CD14-positive monocyte (primary cell): Measurements from ENCODE around the gene FAM241B. TPM values are rescaled to one million over a fixed set of nuclear protein-coding genes. Genes with fewer than 3 reads are reported as not detected.

Experiments used
- DNase-seq, 3 donors: peaks; one replicate each; pipeline ENCODE4 v3.0.0-alpha.2; 2011 to 2022
- H2AFZ ChIP-seq: 2 replicates; pipeline ENCODE4 v1.6.0; 2012; ENCODE audit warnings: mild to moderate bottlenecking, low read depth, low read length, inconsistent platforms; ENCODE audit not compliant: insufficient read depth, poor library complexity, severe bottlenecking
- H3K27ac ChIP-seq, 2 donors: 1 replicate in 1 of 2; 2 replicates in 1 of 2; pipeline ENCODE4 v1.5.1; 2012 to 2013; ENCODE audit warnings: low read length in 2 of 2, control low read depth in 1 of 2, inconsistent platforms in 1 of 2, low read depth in 1 of 2, mild to moderate bottlenecking in 1 of 2
- H3K27me3 ChIP-seq, 2 donors: one replicate each; pipeline versions ENCODE4 v1.6.0 to v1.6.1; 2011 to 2013; ENCODE audit warnings: low read length in 2 of 2; ENCODE audit not compliant: control insufficient read depth in 2 of 2, insufficient read depth in 2 of 2
- H3K36me3 ChIP-seq, 2 donors: replicated peaks in 1 of 2; 1 replicate in 1 of 2; 2 replicates in 1 of 2; pipeline versions ENCODE4 v1.5.1 to v1.6.1; 2012 to 2013; ENCODE audit warnings: low read length in 2 of 2, control low read depth in 1 of 2, inconsistent platforms in 1 of 2, mild to moderate bottlenecking in 1 of 2; ENCODE audit not compliant: insufficient read depth in 2 of 2, control insufficient read depth in 1 of 2
- H3K4me1 ChIP-seq, 2 donors: 1 replicate in 1 of 2; 2 replicates in 1 of 2; pipeline versions ENCODE4 v1.5.1 to v1.6.1; 2012 to 2013; ENCODE audit warnings: low read length in 2 of 2, control low read depth in 1 of 2, inconsistent platforms in 1 of 2, mild to moderate bottlenecking in 1 of 2, moderate library complexity in 1 of 2; ENCODE audit not compliant: insufficient read depth in 2 of 2, control insufficient read depth in 1 of 2
- H3K4me2 ChIP-seq: replicated peaks from 2 replicates; pipeline ENCODE3; 2012; ENCODE audit warnings: low read length, moderate library complexity, mild to moderate bottlenecking; ENCODE audit not compliant: poor library complexity, severe bottlenecking; ENCODE audit errors: extremely low read depth
- H3K4me3 ChIP-seq, 3 experiments: fragments of 200-600 bp in 1 of 3; sonication (generic) in 1 of 3; replicated peaks in 1 of 3; 1 replicate in 2 of 3; 2 replicates in 1 of 3; pipeline ENCODE4 v1.5.1; 2011 to 2013; ENCODE audit warnings: low read length in 3 of 3, mild to moderate bottlenecking in 3 of 3, control low read depth in 2 of 3, low read depth in 2 of 3, inconsistent platforms in 1 of 3, moderate library complexity in 1 of 3
- H3K79me2 ChIP-seq: 2 replicates; pipeline ENCODE4 v1.6.0; 2012; ENCODE audit warnings: mild to moderate bottlenecking, control low read depth, inconsistent platforms, low read length, moderate library complexity; ENCODE audit not compliant: insufficient read depth
- H3K9ac ChIP-seq: 2 replicates; pipeline ENCODE4 v1.6.0; 2017; ENCODE audit warnings: low read length, mild to moderate bottlenecking; ENCODE audit not compliant: insufficient read depth, poor library complexity, severe bottlenecking
- H3K9me3 ChIP-seq, 2 donors: replicated peaks in 1 of 2; 1 replicate in 1 of 2; 2 replicates in 1 of 2; pipeline versions ENCODE4 v1.5.1 to v1.6.1; 2012 to 2013; ENCODE audit warnings: low read length in 2 of 2, control low read depth in 1 of 2; ENCODE audit not compliant: control insufficient read depth in 1 of 2, insufficient read depth in 1 of 2
- H4K20me1 ChIP-seq: 2 replicates; pipeline ENCODE4 v1.6.0; 2012; ENCODE audit warnings: mild to moderate bottlenecking, low read length, control low read depth, moderate library complexity; ENCODE audit not compliant: insufficient read depth
- H3K27ac Mint-ChIP-seq, 7 donors: one replicate each; pipeline ENCODE4 v1.8.0; 2020; ENCODE audit warnings: mild to moderate bottlenecking in 7 of 7, mixed read lengths in 7 of 7, moderate library complexity in 6 of 7, inconsistent platforms in 2 of 7
- H3K27me3 Mint-ChIP-seq, 3 donors: one replicate each; pipeline ENCODE4 v1.8.0; 2021 to 2022; ENCODE audit warnings: low read depth in 3 of 3, mild to moderate bottlenecking in 3 of 3, mixed read lengths in 3 of 3, moderate library complexity in 3 of 3, inconsistent platforms in 1 of 3
- H3K36me3 Mint-ChIP-seq, 2 donors: one replicate each; pipeline ENCODE4 v1.8.0; 2020; ENCODE audit warnings: mixed read lengths in 2 of 2, inconsistent platforms in 1 of 2, mild to moderate bottlenecking in 1 of 2
- H3K4me1 Mint-ChIP-seq: one replicate; pipeline ENCODE4 v1.8.0; 2020; ENCODE audit warnings: mild to moderate bottlenecking, mixed read lengths
- H3K4me3 Mint-ChIP-seq, 2 donors: one replicate each; pipeline ENCODE4 v1.8.0; 2020; ENCODE audit warnings: mild to moderate bottlenecking in 2 of 2, mixed read lengths in 2 of 2, moderate library complexity in 1 of 2
- H3K9me3 Mint-ChIP-seq, 7 donors: one replicate each; pipeline ENCODE4 v1.8.0; 2020 to 2022; ENCODE audit warnings: mixed read lengths in 7 of 7, mild to moderate bottlenecking in 6 of 7, moderate library complexity in 6 of 7, inconsistent platforms in 2 of 7
- CTCF ChIP-seq: fragments of 200-600 bp; IDR thresholded peaks from one replicate; pipeline ENCODE4 v1.8.0; 2022; ENCODE audit warnings: antibody characterized with exemption, mild to moderate bottlenecking
- WGBS: methylation state at CpG from one replicate; pipeline ENCODE4 v1.1.5; 2013; ENCODE audit warnings: missing lambda C conversion rate; ENCODE audit not compliant: insufficient coverage; 5-methylcytosine and 5-hydroxymethylcytosine counted together
- intact Hi-C, 2 donors: fragments of 100-400 bp; cut with micrococcal nuclease; formaldehyde crosslinking; loops; one replicate each; pipeline versions ENCODE4 v1.15.0 to v1.15.1; 2023
- polyA plus RNA-seq, 3 donors: library from polyadenylated mRNA; depleted of rRNA in 1 of 3; unstranded in 2 of 3; stranded (reverse) in 1 of 3; fragments of 300-500 nt in 2 of 3; fragments of >200 nt in 1 of 3; fragmentation: Illumina TruSeq in 2 of 3; gene quantifications; 1 replicate in 2 of 3; 2 replicates in 1 of 3; pipeline ENCODE4 v1.2.3, GENCODE V29; 2012 to 2021

Gene FAM241B
- polyA plus RNA-seq, 3 donors = not detected

GRCh38 chr10:69588358-69588757, 41.7 kb upstream of the FAM241B start:
- peaks cover 0 to 8% (median 0%) of the 10 kb centered on the region in 7 donors for H3K9me3 Mint-ChIP-seq
- Histone ChIP-seq H3K27me3 (peaks cover 5 to 15% of the 10 kb centered on the region in 2 donors), H3K79me2 (no peaks in the 10 kb centered on the region), H3K4me1 (no peaks in the 10 kb centered on the region), H3K4me3 (no peak overlapping the region), H3K36me3 (no peaks in the 10 kb centered on the region), H3K4me2 (no peak overlapping the region), H2AFZ (no peak overlapping the region), H3K9me3 (no peaks in the 10 kb centered on the region), H3K27ac (no peak overlapping the region), H4K20me1 (no peaks in the 10 kb centered on the region), H3K9ac (no peak overlapping the region)
- intact Hi-C loops = no loop called here
- H3K4me1 Mint-ChIP-seq = no peaks in the 10 kb centered on the region
- no peak for TF ChIP-seq CTCF
- H3K4me3 Mint-ChIP-seq = no peak overlapping the region
- WGBS = 17% methylated on average over 1 of the region's 3 CpGs
- no peak for DNase-seq
- no peak overlapping the region for H3K27ac Mint-ChIP-seq
- H3K27me3 Mint-ChIP-seq = peaks cover 5 to 16% (median 8%) of the 10 kb centered on the region in 3 donors
- no peaks in the 10 kb centered on the region for H3K36me3 Mint-ChIP-seq

GRCh38 chr10:69600761-69601330, 29.2 kb upstream of the FAM241B start:
- Mint-ChIP-seq H3K27ac (no peak overlapping the region), H3K36me3 (no peaks in the 10 kb centered on the region), H3K27me3 (peaks cover 6 to 27% (median 11%) of the 10 kb centered on the region in 3 donors), H3K9me3 (peaks cover 0 to 6% (median 3%) of the 10 kb centered on the region in 7 donors), H3K4me3 (no peak overlapping the region), H3K4me1 (no peaks in the 10 kb centered on the region)
- no peak overlapping the region for H3K9ac ChIP-seq
- no peaks in the 10 kb centered on the region for H3K79me2 ChIP-seq
- 89% methylated on average over 5 of the region's 5 CpGs for WGBS
- TF ChIP-seq CTCF = no peak
- H3K27me3 ChIP-seq = peaks cover 4 to 9% of the 10 kb centered on the region in 2 donors
- intact Hi-C loops = no loop called here
- H3K9me3 ChIP-seq = peaks cover 0 to 4% of the 10 kb centered on the region in 2 donors
- no peaks in the 10 kb centered on the region for H4K20me1 ChIP-seq
- H2AFZ ChIP-seq = no peak overlapping the region
- no peaks in the 10 kb centered on the region for H3K4me1 ChIP-seq
- H3K36me3 ChIP-seq = no peaks in the 10 kb centered on the region
- DNase-seq = no peak
- no peak overlapping the region for H3K27ac ChIP-seq
- no peak overlapping the region for H3K4me2 ChIP-seq
- no peak overlapping the region for H3K4me3 ChIP-seq
